Esophagus (tissue), 2 donors: Measurements from ENCODE around the gene NEURL4. TPM values are rescaled to one million over a fixed set of nuclear protein-coding genes. Genes with fewer than 3 reads are reported as not detected.

Experiments
- H3K27ac ChIP-seq, 2 donors: one replicate each; pipeline ENCODE4 v1.5.1; 2013; ENCODE audit warnings: low read depth in 2 of 2, mild to moderate bottlenecking in 2 of 2, inconsistent platforms in 1 of 2, low read length in 1 of 2, moderate library complexity in 1 of 2
- H3K27me3 ChIP-seq, 2 donors: one replicate each; pipeline ENCODE4 v1.6.1; 2013; ENCODE audit warnings: low read length in 2 of 2, control low read depth in 1 of 2, mild to moderate bottlenecking in 1 of 2; ENCODE audit not compliant: insufficient read depth in 2 of 2, control insufficient read depth in 1 of 2
- H3K36me3 ChIP-seq, 2 donors: one replicate each; pipeline ENCODE4 v1.6.1; 2013; ENCODE audit warnings: low read length in 1 of 2; ENCODE audit not compliant: control insufficient read depth in 2 of 2, insufficient read depth in 2 of 2
- H3K4me1 ChIP-seq, 2 donors: one replicate each; pipeline ENCODE4 v1.6.1; 2013; ENCODE audit warnings: low read length in 1 of 2; ENCODE audit not compliant: control insufficient read depth in 2 of 2, insufficient read depth in 2 of 2
- H3K4me3 ChIP-seq, 2 donors: one replicate each; pipeline ENCODE4 v1.5.1; 2013; ENCODE audit warnings: low read length in 2 of 2, mild to moderate bottlenecking in 2 of 2, low read depth in 1 of 2, moderate library complexity in 1 of 2
- H3K9me3 ChIP-seq, 2 donors: one replicate each; pipeline ENCODE4 v1.6.1; 2013; ENCODE audit warnings: mild to moderate bottlenecking in 2 of 2, low read depth in 1 of 2, low read length in 1 of 2, moderate library complexity in 1 of 2; ENCODE audit not compliant: control insufficient read depth in 2 of 2, insufficient read depth in 1 of 2
- WGBS, 2 donors: extraction: QIAGEN DNeasy Blood & Tissue Kit; methylation state at CpG; one replicate each; pipeline ENCODE4 v1.1.7; 2013; 5-methylcytosine and 5-hydroxymethylcytosine counted together
- polyA plus RNA-seq, 2 donors: library from polyadenylated mRNA; stranded (reverse); fragments of 200-250 nt; gene quantifications; one replicate each; pipeline ENCODE4 v1.2.3, GENCODE V29; 2013
- donor health status: healthy with polysubstance abuse.
- donor health status: Bipolar disorder and iron deficiency.

The NEURL4 gene
- polyA plus RNA-seq, 2 donors: 15.7 to 32.1 TPM

- Histone ChIP-seq H3K4me1 (peaks cover 3 to 9% of the 10 kb centered on the region in 2 donors), H3K9me3 (no peaks in the 10 kb centered on the region), H3K27me3 (no peaks in the 10 kb centered on the region), H3K4me3 (no peak overlapping the region), H3K27ac (no peak overlapping the region), H3K36me3 (peaks cover 14 to 31% of the 10 kb centered on the region in 2 donors)
- 86 to 89% methylated on average over 7 of the region's 7 CpGs for WGBS, 2 donors
These were observed 2.1 kb downstream of the NEURL4 start for GRCh38 chr17:7327056-7327455.

- H3K9me3 ChIP-seq: no peaks in the 10 kb centered on the region
- no peak overlapping the region for H3K27ac ChIP-seq
- peaks cover 3 to 9% of the 10 kb centered on the region in 2 donors for H3K4me1 ChIP-seq
- no peaks in the 10 kb centered on the region for H3K27me3 ChIP-seq
- no peak overlapping the region for H3K4me3 ChIP-seq
- 88 to 92% methylated on average over 11 of the region's 11 CpGs for WGBS, 2 donors
- peaks cover 17 to 40% of the 10 kb centered on the region in 2 donors for H3K36me3 ChIP-seq
These were observed 2.9 kb downstream of the NEURL4 start for GRCh38 chr17:7326186-7326585.

- no peak overlapping the region for H3K27ac ChIP-seq
- no peak overlapping the region for H3K4me3 ChIP-seq
- H3K4me1 ChIP-seq: peaks cover 0 to 9% of the 10 kb centered on the region in 2 donors
- H3K36me3 ChIP-seq: peaks cover 20 to 46% of the 10 kb centered on the region in 2 donors
- H3K27me3 ChIP-seq: no peaks in the 10 kb centered on the region
- H3K9me3 ChIP-seq: no peaks in the 10 kb centered on the region
- 90 to 93% methylated on average over 17 to 19 of the region's 19 CpGs for WGBS, 2 donors
These were observed 4.1 kb downstream of the NEURL4 start for GRCh38 chr17:7325031-7325528.

GRCh38 chr17:7324438-7324779, 4.7 kb downstream of the NEURL4 start:
- Histone ChIP-seq H3K9me3 (no peaks in the 10 kb centered on the region), H3K4me3 (no peak overlapping the region), H3K36me3 (peaks cover 20 to 46% of the 10 kb centered on the region in 2 donors), H3K4me1 (peaks cover 0 to 9% of the 10 kb centered on the region in 2 donors), H3K27me3 (no peaks in the 10 kb centered on the region), H3K27ac (no peak overlapping the region)
- 81 to 82% methylated on average over 3 of the region's 3 CpGs for WGBS, 2 donors

- no peak overlapping the region for H3K27ac ChIP-seq
- H3K9me3 ChIP-seq: no peaks in the 10 kb centered on the region
- 55 to 60% methylated on average over 39 of the region's 39 CpGs for WGBS, 2 donors
- H3K4me3 ChIP-seq: no peak overlapping the region
- peaks cover 0 to 9% of the 10 kb centered on the region in 2 donors for H3K4me1 ChIP-seq
- peaks cover 20 to 48% of the 10 kb centered on the region in 2 donors for H3K36me3 ChIP-seq
- no peaks in the 10 kb centered on the region for H3K27me3 ChIP-seq
These were observed 5.3 kb downstream of the NEURL4 start for GRCh38 chr17:7323731-7324437.

GRCh38 chr17:7322520-7323194, 6.5 kb downstream of the NEURL4 start:
- WGBS, 2 donors: 86 to 94% methylated on average over 22 of the region's 22 CpGs

GRCh38 chr17:7321466-7321865, 7.7 kb downstream of the NEURL4 start:
- no peaks in the 10 kb centered on the region for H3K4me1 ChIP-seq
- H3K36me3 ChIP-seq: peaks cover 26 to 64% of the 10 kb centered on the region in 2 donors
- no peak overlapping the region for H3K27ac ChIP-seq
- H3K27me3 ChIP-seq: no peaks in the 10 kb centered on the region
- 90% methylated on average over 15 of the region's 15 CpGs for WGBS, 2 donors
- H3K4me3 ChIP-seq: no peak overlapping the region
- no peaks in the 10 kb centered on the region for H3K9me3 ChIP-seq

More at GRCh38 chr17:7322520-7323194, 6.5 kb downstream of the NEURL4 start:
- Histone ChIP-seq H3K36me3 (peaks cover 26 to 60% of the 10 kb centered on the region in 2 donors), H3K4me1 (peaks cover 0 to 3% of the 10 kb centered on the region in 2 donors), H3K4me3 (no peak overlapping the region), H3K27me3 (no peaks in the 10 kb centered on the region), H3K9me3 (no peaks in the 10 kb centered on the region), H3K27ac (no peak overlapping the region)

GRCh38 chr17:7318121-7318860, 10.8 kb downstream of the NEURL4 start:
- no peaks in the 10 kb centered on the region for H3K9me3 ChIP-seq
- H3K4me3 ChIP-seq: no peak overlapping the region
- H3K27me3 ChIP-seq: no peaks in the 10 kb centered on the region
- H3K36me3 ChIP-seq: peaks cover 18 to 51% of the 10 kb centered on the region in 2 donors
- peaks cover 0 to 7% of the 10 kb centered on the region in 2 donors for H3K4me1 ChIP-seq
- WGBS, 2 donors: 86 to 90% methylated on average over 13 of the region's 13 CpGs
- no peak overlapping the region for H3K27ac ChIP-seq

GRCh38 chr17:7317161-7317803, 11.9 kb downstream of the NEURL4 start:
- no peaks in the 10 kb centered on the region for H3K27me3 ChIP-seq
- peaks cover 0 to 7% of the 10 kb centered on the region in 2 donors for H3K4me1 ChIP-seq
- no peak overlapping the region for H3K4me3 ChIP-seq
- 80 to 88% methylated on average over 15 to 16 of the region's 16 CpGs for WGBS, 2 donors
- peaks cover 23 to 50% of the 10 kb centered on the region in 2 donors for H3K36me3 ChIP-seq
- no peaks in the 10 kb centered on the region for H3K9me3 ChIP-seq
- H3K27ac ChIP-seq: no peak overlapping the region
